ENCODE measurements around the gene GLRA3. TPM values are rescaled to one million over a fixed set of nuclear protein-coding genes. Genes with fewer than 3 reads are reported as not detected.

Gene GLRA3
- total RNA-seq, 4 donors from 2014 or later: not detected

GRCh38 chr4:174689618-174690017, 139.4 kb downstream of the GLRA3 start:
- DNase-seq (ENCODE audit: low spot score in 2 of 2): no peak
- H3K9me3 ChIP-seq: peaks cover 0 to 17% (median 0%) of the 10 kb centered on the region in 4 donors
- no peaks in the 10 kb centered on the region for H3K36me3 ChIP-seq
- WGBS, 2 donors: 67 to 73% methylated on average over 4 of the region's 4 CpGs
- TF ChIP-seq CTCF (IDR thresholded peaks at IDR 0.05) (no peak), POLR2A (IDR thresholded peaks at IDR 0.05) (no peak)
- H3K4me1 ChIP-seq: no peaks in the 10 kb centered on the region
- no peaks in the 10 kb centered on the region for H3K27me3 ChIP-seq
- no peak overlapping the region for H3K4me3 ChIP-seq
- no peak overlapping the region for H3K27ac ChIP-seq

GRCh38 chr4:174686826-174687225, 142.2 kb downstream of the GLRA3 start:
- H3K27ac ChIP-seq: no peak overlapping the region
- no peaks in the 10 kb centered on the region for H3K27me3 ChIP-seq
- no peak overlapping the region for H3K4me3 ChIP-seq
- H3K4me1 ChIP-seq: no peaks in the 10 kb centered on the region
- no peak for DNase-seq (ENCODE audit: low spot score in 2 of 2)
- TF ChIP-seq EP300 (IDR thresholded peaks at IDR 0.05) (no peak), CTCF (IDR thresholded peaks at IDR 0.05) (no peak), POLR2A (IDR thresholded peaks at IDR 0.05) (no peak)
- peaks cover 0 to 17% (median 0%) of the 10 kb centered on the region in 4 donors for H3K9me3 ChIP-seq
- H3K36me3 ChIP-seq: no peaks in the 10 kb centered on the region

GRCh38 chr4:174681723-174682300, 147.2 kb downstream of the GLRA3 start:
- H3K4me3 ChIP-seq: no peak overlapping the region
- DNase-seq (ENCODE audit: low spot score in 2 of 2): no peak
- H3K9me3 ChIP-seq: no peaks in the 10 kb centered on the region
- no peak overlapping the region for H3K27ac ChIP-seq
- WGBS, 2 donors: 52 to 60% methylated on average over 4 of the region's 4 CpGs
- TF ChIP-seq EP300 (IDR thresholded peaks at IDR 0.05) (no peak), POLR2A (IDR thresholded peaks at IDR 0.05) (no peak), CTCF (IDR thresholded peaks at IDR 0.05) (no peak)
- no peaks in the 10 kb centered on the region for H3K4me1 ChIP-seq
- no peaks in the 10 kb centered on the region for H3K36me3 ChIP-seq
- H3K27me3 ChIP-seq: no peaks in the 10 kb centered on the region

GRCh38 chr4:174674305-174674840, 154.7 kb downstream of the GLRA3 start:
- no peak for TF ChIP-seq POLR2A (IDR thresholded peaks at IDR 0.05)
- TF ChIP-seq CTCF (IDR thresholded peaks at IDR 0.05): no peak
- no peak for TF ChIP-seq EP300 (IDR thresholded peaks at IDR 0.05)
- Histone ChIP-seq H3K4me1 (no peaks in the 10 kb centered on the region), H3K4me3 (no peak overlapping the region), H3K9me3 (no peaks in the 10 kb centered on the region), H3K27ac (no peak overlapping the region), H3K36me3 (no peaks in the 10 kb centered on the region), H3K27me3 (no peaks in the 10 kb centered on the region)
- 89 to 97% methylated on average over 1 of the region's 1 CpG for WGBS, 2 donors
- DNase-seq (ENCODE audit: low spot score in 2 of 2): no peak

GRCh38 chr4:174673865-174674264, 155.2 kb downstream of the GLRA3 start:
- Histone ChIP-seq H3K4me1 (no peaks in the 10 kb centered on the region), H3K36me3 (no peaks in the 10 kb centered on the region), H3K27me3 (no peaks in the 10 kb centered on the region), H3K4me3 (no peak overlapping the region), H3K27ac (no peak overlapping the region), H3K9me3 (no peaks in the 10 kb centered on the region)
- no peak for DNase-seq (ENCODE audit: low spot score in 2 of 2)
- TF ChIP-seq CTCF (IDR thresholded peaks at IDR 0.05) (no peak), EP300 (IDR thresholded peaks at IDR 0.05) (no peak), POLR2A (IDR thresholded peaks at IDR 0.05) (no peak)

Measured in tibial nerve (tissue), 4 donors.